ENCODE results near the gene NFKBIA. TPM values are rescaled to one million over a fixed set of nuclear protein-coding genes. Genes with fewer than 3 reads are reported as not detected.

NFKBIA gene
- total RNA-seq, 4 donors from 2014 or later = 362 to 1,916 (median 456) TPM

DNA sequence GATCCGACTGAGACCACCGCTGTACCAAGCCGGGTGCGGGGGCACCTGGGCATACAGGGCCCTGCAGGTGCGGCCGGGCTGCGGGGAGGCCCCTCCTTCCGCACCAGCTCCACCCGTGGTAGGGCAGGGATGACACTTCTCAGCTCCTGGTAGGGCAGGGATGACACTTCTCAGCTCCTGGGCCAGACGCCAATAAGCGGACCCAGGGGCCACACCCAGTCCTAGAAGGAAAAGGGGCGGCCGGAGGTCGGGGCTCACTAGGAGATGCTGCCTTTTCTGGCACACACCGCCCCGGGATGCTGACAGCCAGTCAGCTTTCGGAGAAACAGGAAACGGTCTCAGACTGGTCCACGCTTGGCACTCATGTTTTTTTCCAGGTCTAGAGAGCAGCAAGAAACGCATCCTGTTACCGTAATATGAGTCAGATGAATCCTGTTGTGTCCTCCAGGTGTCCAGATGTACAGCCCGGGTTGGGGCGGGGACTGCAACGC is 34.8 kb downstream of the NFKBIA start:
- in situ Hi-C loops (cut with MboI; ENCODE audit: low pct_ligation_motif_present in 1 of 4, low pct_unique_long_range_greater_than_20kb in 1 of 4, low sequenced_read_pairs in 3 of 4) (no loop called here), intact Hi-C loops (cut with DNase I; ENCODE audit: low total_unique reads) (no loop called here)
- Histone ChIP-seq H3K4me1 (peaks cover 2 to 28% (median 13%) of the 10 kb centered on the region in 4 donors), H3K27ac (no peak overlapping the region), H3K27me3 (no peaks in the 10 kb centered on the region), H3K4me3 (no peak overlapping the region), H3K36me3 (no peaks in the 10 kb centered on the region), H3K9me3 (peaks cover 9 to 10% of the 10 kb centered on the region in 2 donors)
- 81% methylated on average over 24 of the region's 24 CpGs; no CpG with 5 or more reads in 1 of the 2 donors for WGBS, 2 donors (ENCODE audit: low coverage in 1 of 2)
- no peak for TF ChIP-seq POLR2A (IDR thresholded peaks at IDR 0.05)
- TF ChIP-seq, protein P1, sequence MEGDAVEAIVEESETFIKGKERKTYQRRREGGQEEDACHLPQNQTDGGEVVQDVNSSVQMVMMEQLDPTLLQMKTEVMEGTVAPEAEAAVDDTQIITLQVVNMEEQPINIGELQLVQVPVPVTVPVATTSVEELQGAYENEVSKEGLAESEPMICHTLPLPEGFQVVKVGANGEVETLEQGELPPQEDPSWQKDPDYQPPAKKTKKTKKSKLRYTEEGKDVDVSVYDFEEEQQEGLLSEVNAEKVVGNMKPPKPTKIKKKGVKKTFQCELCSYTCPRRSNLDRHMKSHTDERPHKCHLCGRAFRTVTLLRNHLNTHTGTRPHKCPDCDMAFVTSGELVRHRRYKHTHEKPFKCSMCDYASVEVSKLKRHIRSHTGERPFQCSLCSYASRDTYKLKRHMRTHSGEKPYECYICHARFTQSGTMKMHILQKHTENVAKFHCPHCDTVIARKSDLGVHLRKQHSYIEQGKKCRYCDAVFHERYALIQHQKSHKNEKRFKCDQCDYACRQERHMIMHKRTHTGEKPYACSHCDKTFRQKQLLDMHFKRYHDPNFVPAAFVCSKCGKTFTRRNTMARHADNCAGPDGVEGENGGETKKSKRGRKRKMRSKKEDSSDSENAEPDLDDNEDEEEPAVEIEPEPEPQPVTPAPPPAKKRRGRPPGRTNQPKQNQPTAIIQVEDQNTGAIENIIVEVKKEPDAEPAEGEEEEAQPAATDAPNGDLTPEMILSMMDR (IDR thresholded peaks at IDR 0.05) = no peak
- TF ChIP-seq EP300 (IDR thresholded peaks at IDR 0.05; ENCODE audit: low read depth) = no peak
- no peak for TF ChIP-seq POLR2AphosphoS5 (IDR thresholded peaks at IDR 0.05)
- no peak for DNase-seq

DNA sequence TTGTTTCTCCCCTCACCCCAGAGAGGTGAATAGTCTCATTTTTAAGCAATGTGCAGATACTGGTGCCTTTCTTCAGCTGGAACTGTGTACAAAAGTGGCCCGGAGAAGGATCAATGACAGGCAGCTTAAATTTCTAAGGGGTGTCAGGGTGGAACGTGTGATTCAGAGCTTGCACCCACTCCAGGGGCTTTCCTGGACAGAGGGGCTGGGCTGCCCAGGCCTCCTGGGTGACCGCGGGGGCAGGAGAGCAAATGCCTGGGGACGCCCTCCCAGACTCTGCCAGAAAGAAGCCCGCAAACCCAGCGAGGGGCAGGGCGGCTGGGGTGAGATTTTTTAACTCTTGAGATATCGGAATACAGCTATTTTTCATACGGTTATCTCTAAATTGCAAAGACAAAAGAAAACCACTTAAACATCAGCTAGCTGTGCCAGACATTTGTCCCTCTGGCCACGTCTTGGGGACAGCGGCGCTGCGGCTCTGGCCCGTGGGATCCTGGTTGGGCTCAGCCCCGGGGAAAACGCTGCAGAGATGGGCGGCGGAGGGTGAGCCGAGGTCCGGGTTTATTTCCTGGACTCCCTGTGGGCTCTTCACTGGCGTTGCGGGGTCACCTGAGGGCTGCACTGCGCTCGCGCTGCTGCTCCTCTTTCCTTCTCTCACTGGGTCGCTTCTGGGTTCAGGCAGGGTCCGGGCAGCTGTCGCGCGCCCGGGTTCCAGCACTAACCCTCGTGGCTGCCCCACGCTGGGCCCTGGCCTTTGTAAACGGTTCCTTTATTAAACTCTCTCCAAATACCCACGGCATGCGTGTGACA is 35.8 kb downstream of the NFKBIA start:
- TF ChIP-seq, protein P1 (IDR thresholded peaks at IDR 0.05) = no peak
- TF ChIP-seq EP300 (IDR thresholded peaks at IDR 0.05; ENCODE audit: low read depth) (no peak), POLR2A (IDR thresholded peaks at IDR 0.05) (no peak), POLR2AphosphoS5 (IDR thresholded peaks at IDR 0.05) (no peak)
- Histone ChIP-seq H3K27me3 (no peaks in the 10 kb centered on the region), H3K27ac (peak overlapping the region in 1 of 4 donors; percentile 18), H3K4me3 (no peak overlapping the region), H3K9me3 (peaks cover 9 to 10% of the 10 kb centered on the region in 2 donors), H3K36me3 (no peaks in the 10 kb centered on the region), H3K4me1 (peaks cover 0 to 21% (median 10%) of the 10 kb centered on the region in 4 donors)
- DNase-seq = no peak
- WGBS, 2 donors (ENCODE audit: low coverage in 1 of 2) = 40 to 77% methylated on average over 1 to 37 of the region's 37 CpGs
- in situ Hi-C loops (cut with MboI; ENCODE audit: low pct_ligation_motif_present in 1 of 4, low pct_unique_long_range_greater_than_20kb in 1 of 4, low sequenced_read_pairs in 3 of 4) (no loop called here), intact Hi-C loops (cut with DNase I; ENCODE audit: low total_unique reads) (no loop called here)

DNA sequence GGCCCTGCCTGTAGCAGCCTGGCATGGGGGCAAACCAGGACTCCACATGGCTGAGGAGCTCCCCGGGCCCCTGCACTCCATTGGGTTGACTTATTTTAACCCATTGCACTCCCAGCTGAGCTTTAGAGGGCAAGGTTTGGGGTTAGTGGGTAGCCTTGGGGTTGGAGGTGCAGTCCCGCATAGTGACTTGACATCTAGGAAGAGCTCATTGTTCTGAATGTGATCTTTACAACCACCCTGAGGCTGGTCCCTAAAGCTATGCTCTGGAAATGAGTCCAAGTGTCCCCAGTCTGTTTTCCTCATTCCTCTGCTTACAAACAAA is 36.4 kb downstream of the NFKBIA start:
- H3K4me3 ChIP-seq = no peak overlapping the region
- no peaks in the 10 kb centered on the region for H3K27me3 ChIP-seq
- 49% methylated on average over 2 of the region's 2 CpGs; no CpG with 5 or more reads in 1 of the 2 donors for WGBS, 2 donors (ENCODE audit: low coverage in 1 of 2)
- DNase-seq = no peak
- intact Hi-C loops (cut with DNase I; ENCODE audit: low total_unique reads) (no loop called here), in situ Hi-C loops (cut with MboI; ENCODE audit: low pct_ligation_motif_present in 1 of 4, low pct_unique_long_range_greater_than_20kb in 1 of 4, low sequenced_read_pairs in 3 of 4) (no loop called here)
- TF ChIP-seq POLR2A (IDR thresholded peaks at IDR 0.05) (no peak), POLR2AphosphoS5 (IDR thresholded peaks at IDR 0.05) (no peak), EP300 (IDR thresholded peaks at IDR 0.05; ENCODE audit: low read depth) (no peak)
- TF ChIP-seq, protein P1 (IDR thresholded peaks at IDR 0.05) = no peak
- H3K9me3 ChIP-seq = peaks cover 9 to 10% of the 10 kb centered on the region in 2 donors
- no peaks in the 10 kb centered on the region for H3K36me3 ChIP-seq
- peak overlapping the region in 1 of 4 donors; percentile 18 for H3K27ac ChIP-seq
- peaks cover 0 to 21% (median 10%) of the 10 kb centered on the region in 4 donors for H3K4me1 ChIP-seq

DNA sequence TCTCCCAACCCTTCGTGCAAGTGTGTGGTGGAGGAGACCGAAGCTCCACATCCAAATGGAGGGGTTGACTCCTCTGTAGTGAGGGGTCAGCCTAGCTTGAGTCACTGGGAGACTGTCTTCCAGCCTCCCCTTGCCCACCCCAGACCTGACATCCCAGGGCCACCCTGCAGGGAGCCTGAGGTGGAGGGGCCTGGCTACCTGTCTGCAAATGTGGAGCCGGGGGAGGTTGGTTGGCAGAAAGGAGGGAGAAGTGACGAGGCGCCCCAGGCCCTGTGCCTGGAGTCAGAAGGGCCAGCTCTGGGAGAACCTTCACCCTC is 37.5 kb downstream of the NFKBIA start:
- in situ Hi-C loops (cut with MboI; ENCODE audit: low pct_ligation_motif_present in 1 of 4, low pct_unique_long_range_greater_than_20kb in 1 of 4, low sequenced_read_pairs in 3 of 4) (no loop called here), intact Hi-C loops (cut with DNase I; ENCODE audit: low total_unique reads) (no loop called here)
- Histone ChIP-seq H3K27ac (peak overlapping the region in 1 of 4 donors; percentile 10), H3K27me3 (no peaks in the 10 kb centered on the region), H3K4me1 (peaks cover 0 to 24% (median 10%) of the 10 kb centered on the region in 4 donors), H3K9me3 (peaks cover 9 to 10% of the 10 kb centered on the region in 2 donors), H3K4me3 (no peak overlapping the region), H3K36me3 (no peaks in the 10 kb centered on the region)
- WGBS, 2 donors (ENCODE audit: low coverage in 1 of 2) = 98% methylated on average over 3 of the region's 5 CpGs; no CpG with 5 or more reads in 1 of the 2 donors
- no peak for DNase-seq
- TF ChIP-seq POLR2AphosphoS5 (IDR thresholded peaks at IDR 0.05) = no peak
- TF ChIP-seq, protein P1 (IDR thresholded peaks at IDR 0.05) = no peak
- TF ChIP-seq POLR2A (IDR thresholded peaks at IDR 0.05) = no peak
- no peak for TF ChIP-seq EP300 (IDR thresholded peaks at IDR 0.05; ENCODE audit: low read depth)

Data from transverse colon (tissue), 4 donors.